ENCODE measurements around the gene ACTR1A.
"Not testable (repeated sequence)": the region's sequence is repeated elsewhere in the genome, so short reads cannot be mapped to it uniquely, and the experiment has no call there.

The ACTR1A gene

GRCh38 chr10:102502337-102503151 lies at the start of gene ACTR1A:
Gene ACTR1A, minus strand, starts transcription at chr10:102502712. Its CDS starts 65 bp downstream, at chr10:102502647.
- peak; percentile 97 to 98 for DNase-seq

DNA sequence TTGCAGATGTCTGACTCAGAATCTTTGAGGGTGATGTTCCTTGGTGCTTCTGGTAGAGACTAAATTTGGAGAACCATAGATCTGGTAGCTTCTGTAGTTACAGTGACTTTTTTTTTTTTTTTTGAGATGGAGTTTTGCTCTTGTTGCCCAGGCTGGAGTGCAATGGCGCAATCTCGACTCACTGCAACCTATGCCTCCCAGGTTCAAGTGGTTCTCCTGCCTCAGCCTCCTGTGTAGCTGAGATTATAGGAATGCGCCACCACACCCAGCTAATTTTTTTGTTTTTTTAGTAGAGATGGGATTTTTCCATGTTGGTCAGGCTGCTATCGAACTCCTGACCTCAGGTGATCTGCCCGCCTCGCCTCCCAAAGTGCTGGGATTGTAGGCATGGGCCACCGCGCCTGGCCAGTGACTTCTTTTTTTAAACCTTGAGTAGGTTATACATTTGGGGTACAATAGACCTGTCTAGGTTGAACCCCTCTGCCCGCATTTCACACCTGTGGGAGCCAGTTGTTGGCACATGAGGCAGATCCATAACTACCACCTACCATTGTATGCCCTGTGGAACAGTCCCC lies 48.2 kb upstream of the ACTR1A start:
- no peak for DNase-seq

DNA sequence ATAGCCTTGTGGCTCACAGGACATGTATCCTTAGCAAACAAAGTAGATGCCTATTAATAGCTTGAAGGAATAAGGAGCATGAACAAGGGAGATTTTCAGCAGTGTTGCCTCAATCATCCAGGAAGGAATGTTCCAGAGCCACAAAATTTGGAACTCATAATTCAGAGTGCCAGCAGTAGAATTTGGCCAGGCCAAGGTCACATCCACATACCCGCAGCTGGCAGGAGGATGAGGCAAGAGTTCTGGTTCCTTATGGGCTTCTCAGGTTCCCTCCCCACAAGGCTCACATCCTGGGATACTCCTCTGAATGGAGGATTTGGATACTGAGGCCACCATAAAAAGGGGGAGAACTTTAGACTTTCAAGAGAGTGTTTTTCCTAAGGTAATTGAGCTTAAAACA lies 47.0 kb upstream of the ACTR1A start:
- DNase-seq: no peak

- DNase-seq: peak; percentile 61 to 70
Observed at GRCh38 chr10:102546606-102547320, 44.3 kb upstream of the ACTR1A start.

DNA sequence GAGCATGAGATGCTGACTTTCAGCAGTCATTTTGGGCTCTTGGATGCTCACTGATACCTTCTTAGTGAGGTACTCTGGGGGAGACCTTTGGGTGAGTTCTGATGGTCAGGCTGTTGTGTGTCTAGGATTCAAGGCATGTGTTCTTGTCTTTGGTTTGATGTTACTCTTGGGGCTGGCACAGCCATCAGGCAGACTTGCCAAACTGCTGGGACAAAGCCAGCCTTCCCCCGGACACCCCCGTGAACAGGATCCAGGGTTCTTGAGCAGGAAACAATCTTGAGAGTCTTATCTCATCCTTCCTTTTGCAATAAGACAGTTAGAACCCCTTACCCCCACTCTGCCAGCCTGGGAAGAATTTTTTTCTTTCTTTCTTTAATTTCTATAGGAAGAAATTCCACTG lies 43.5 kb upstream of the ACTR1A start:
- no peak for DNase-seq

DNA sequence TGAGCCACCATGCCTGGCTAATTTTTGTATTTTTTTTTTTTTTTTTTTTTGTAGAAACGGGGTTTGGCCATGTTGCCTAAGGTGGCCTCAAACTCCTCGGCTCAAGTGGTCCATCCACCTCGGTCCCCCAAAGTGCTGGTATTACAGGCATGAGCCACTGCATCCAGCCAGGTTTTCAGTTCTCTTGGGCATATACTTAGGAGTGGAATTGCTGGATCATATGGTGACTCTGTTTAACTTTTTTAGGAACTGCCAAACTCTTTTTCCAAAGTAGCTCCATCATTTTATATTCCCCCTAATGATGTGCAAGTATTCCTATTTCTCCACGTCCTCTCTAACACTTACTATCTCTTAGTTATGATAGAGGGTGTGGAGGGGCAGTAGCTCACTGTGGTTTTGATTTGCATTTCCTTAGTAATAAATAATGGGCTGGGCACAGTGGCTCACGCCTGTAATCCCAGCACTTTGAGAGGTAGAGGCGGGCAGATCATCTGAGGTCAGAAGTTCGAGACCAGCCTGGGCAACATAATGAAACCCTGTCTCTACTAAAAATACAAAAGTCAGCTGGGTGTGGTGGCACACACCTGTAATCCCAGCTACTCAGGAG lies 42.9 kb upstream of the ACTR1A start:
- no peak for DNase-seq

GRCh38 chr10:102542800-102543418 lies 40.4 kb upstream of the ACTR1A start:
- no peak for DNase-seq

GRCh38 chr10:102540023-102540422 lies 37.5 kb upstream of the ACTR1A start:
- DNase-seq: peak in 1 of 2 experiments; percentile 36

- DNase-seq: no peak
Observed at GRCh38 chr10:102538811-102539210, 36.3 kb upstream of the ACTR1A start.

GRCh38 chr10:102537948-102538347 lies 35.4 kb upstream of the ACTR1A start:
- DNase-seq: no peak

- no peak for DNase-seq
Observed at GRCh38 chr10:102537367-102537766, 34.9 kb upstream of the ACTR1A start.

- DNase-seq: no peak
Observed at GRCh38 chr10:102535481-102536147, 33.1 kb upstream of the ACTR1A start.

DNA sequence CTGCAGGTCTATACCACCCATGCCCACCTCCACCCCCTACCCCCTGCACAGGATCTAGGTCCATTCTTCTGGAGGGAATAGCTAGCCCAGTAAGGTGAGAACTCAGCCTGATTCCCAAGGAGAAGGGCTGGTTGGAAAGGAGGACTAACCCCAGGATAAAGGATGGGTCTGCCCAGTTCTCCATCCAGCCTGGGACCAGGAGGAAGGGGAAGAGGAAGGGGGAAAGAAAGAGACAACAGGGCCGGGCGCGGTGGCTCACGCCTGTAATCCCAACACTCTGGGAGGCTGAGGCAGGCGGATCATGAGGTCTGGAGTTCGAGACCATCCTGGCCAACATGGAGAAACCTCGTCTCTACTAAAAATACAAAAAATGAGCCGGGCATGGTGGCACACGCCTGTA lies 32.5 kb upstream of the ACTR1A start:
- not testable (repeated sequence) for DNase-seq

DNA sequence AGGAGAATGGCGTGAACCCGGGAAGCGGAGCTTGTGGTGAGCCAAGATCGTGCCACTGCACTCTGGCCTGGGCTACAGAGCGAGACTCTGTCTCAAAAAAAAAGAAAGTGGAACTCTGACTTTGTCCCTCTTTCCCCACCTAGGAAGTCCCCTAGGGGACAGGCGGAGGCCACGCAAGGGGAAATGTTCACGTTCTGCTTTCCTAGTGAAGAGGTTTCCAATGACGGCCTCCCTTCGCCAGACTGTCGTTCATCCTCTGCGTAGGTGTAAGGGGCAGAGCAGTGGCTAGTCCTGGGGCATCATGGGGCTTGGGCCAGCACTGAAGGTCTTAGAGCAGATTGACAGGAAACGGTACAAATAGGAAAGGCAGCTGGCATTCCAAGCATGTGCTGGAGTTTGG lies 31.8 kb upstream of the ACTR1A start:
- DNase-seq: no peak

DNA sequence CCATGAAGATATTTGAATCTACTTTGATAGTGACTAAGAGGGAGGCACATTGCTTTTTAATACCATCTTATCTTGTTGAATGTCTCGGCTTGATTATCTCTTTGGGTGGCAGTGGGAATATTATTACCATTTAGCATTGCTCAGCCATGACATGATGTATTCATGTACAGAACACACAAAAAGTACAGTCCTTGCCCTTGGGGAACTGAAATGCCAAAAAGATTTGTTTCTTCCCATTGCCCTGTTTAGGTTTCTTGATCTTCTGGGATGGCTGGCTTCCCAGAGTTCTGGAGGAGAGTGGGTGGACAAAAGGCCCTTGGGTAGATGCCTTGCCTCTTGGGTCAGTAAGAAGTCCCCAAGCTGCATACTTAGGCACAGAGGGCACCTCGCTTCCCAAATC lies 25.0 kb upstream of the ACTR1A start:
- DNase-seq: no peak

GRCh38 chr10:102524746-102525145 lies 22.2 kb upstream of the ACTR1A start:
- DNase-seq: no peak

- no peak for DNase-seq
Observed at GRCh38 chr10:102523250-102524029, 20.9 kb upstream of the ACTR1A start.

DNA sequence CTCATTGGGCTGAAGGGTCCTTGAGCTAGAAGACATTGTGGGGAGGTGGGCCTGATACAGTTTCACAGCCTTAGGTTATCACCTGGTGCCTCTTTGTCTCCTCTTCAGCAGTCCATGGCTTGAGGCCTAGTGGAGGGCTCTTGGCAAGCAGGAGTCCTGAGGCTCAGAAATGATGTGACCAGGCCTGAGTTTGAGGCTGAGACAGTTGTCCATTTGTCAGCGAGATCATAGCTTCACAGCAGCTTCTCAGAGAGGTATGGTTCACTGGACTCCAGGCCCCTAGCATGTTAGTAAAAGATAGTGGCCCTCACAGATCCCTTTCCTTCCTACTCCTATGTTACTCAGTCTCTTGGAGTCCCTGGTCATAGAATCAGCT lies 20.4 kb upstream of the ACTR1A start:
- no peak for DNase-seq

- no peak for DNase-seq
Observed at GRCh38 chr10:102519246-102519825, 16.8 kb upstream of the ACTR1A start.

- no peak for DNase-seq
Observed at GRCh38 chr10:102517553-102517952, 15.0 kb upstream of the ACTR1A start.

DNA sequence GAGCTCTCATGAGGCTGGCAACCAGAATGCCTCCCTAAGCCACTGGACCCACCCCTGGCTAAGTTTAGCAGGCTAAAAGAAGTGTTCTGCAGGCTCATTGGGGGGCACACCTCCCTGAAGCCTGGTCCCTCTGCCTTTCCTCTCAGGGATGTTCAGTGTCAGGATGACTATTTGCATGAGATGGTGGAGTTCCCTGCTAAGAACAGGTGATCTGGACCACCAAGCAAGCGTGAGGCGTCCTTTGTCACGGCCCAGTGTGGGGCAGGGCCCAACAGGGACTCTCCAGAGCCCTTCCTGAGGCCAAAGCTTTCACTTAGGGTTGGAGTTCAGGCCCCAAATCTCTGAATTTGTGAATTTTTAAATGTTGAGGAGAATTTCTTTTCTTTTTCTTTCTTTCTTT lies 13.2 kb upstream of the ACTR1A start:
- no peak for DNase-seq

Measured in AML-193 (cell line).